MM.1S (cell line): ENCODE measurements around the gene TNFRSF25.

ENCODE experiments used
- EZH2 ChIP-seq: fragments of 300-600 bp; sonication (generic); optimal IDR thresholded peaks from 2 replicates; pipeline ENCODE3; 2017; ENCODE audit warnings: low read depth, mild to moderate bottlenecking, antibody characterized with exemption, low read length, mixed read lengths
- EZH2phosphoT487 ChIP-seq: fragments of 300-600 bp; sonication (generic); IDR thresholded peaks from 2 replicates; pipeline ENCODE4 v1.6.1; 2018; ENCODE audit warnings: antibody characterized with exemption, low read length
- TF ChIP-seq, protein P1 (sequence below): fragments of 300-600 bp; sonication (generic); IDR thresholded peaks from 2 replicates; pipeline ENCODE4 v1.5.1; 2016; ENCODE audit warnings: antibody characterized with exemption, low read length, mixed read lengths

GRCh38 chr1:6510493-6510892 lies 44.5 kb upstream of the TNFRSF25 start:
- TF ChIP-seq, protein P1, sequence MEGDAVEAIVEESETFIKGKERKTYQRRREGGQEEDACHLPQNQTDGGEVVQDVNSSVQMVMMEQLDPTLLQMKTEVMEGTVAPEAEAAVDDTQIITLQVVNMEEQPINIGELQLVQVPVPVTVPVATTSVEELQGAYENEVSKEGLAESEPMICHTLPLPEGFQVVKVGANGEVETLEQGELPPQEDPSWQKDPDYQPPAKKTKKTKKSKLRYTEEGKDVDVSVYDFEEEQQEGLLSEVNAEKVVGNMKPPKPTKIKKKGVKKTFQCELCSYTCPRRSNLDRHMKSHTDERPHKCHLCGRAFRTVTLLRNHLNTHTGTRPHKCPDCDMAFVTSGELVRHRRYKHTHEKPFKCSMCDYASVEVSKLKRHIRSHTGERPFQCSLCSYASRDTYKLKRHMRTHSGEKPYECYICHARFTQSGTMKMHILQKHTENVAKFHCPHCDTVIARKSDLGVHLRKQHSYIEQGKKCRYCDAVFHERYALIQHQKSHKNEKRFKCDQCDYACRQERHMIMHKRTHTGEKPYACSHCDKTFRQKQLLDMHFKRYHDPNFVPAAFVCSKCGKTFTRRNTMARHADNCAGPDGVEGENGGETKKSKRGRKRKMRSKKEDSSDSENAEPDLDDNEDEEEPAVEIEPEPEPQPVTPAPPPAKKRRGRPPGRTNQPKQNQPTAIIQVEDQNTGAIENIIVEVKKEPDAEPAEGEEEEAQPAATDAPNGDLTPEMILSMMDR = no peak
- TF ChIP-seq EZH2 (no peak), EZH2phosphoT487 (no peak)
